ENCODE measurements around the gene MLANA. TPM values are rescaled to one million over a fixed set of nuclear protein-coding genes. Genes with fewer than 3 reads are reported as not detected.

MLANA gene
- total and polyA plus RNA-seq, 9 donors: not detected

GRCh38 chr9:5899292-5899691 is 8.6 kb downstream of the MLANA start:
- Histone ChIP-seq H3K4me1 (ENCODE audit: insufficient read depth) (no peaks in the 10 kb centered on the region), H3K27me3 (no peaks in the 10 kb centered on the region), H3K9me3 (no peaks in the 10 kb centered on the region), H3K36me3 (no peaks in the 10 kb centered on the region), H3K27ac (no peak overlapping the region), H3K4me3 (no peak overlapping the region)
- DNase-seq: no peak
- no peak for TF ChIP-seq CTCF (IDR thresholded peaks at IDR 0.05)
- TF ChIP-seq POLR2A (IDR thresholded peaks at IDR 0.05): no peak
- TF ChIP-seq EP300 (IDR thresholded peaks at IDR 0.05): no peak
- intact Hi-C loops (cut with DNase I): loop anchor here in 1 of 4 donors (10.0 kb wide), 1 partner anchor 146 kb away; no protein-coding TSS in a partner anchor
- 80 to 95% (median 88%) methylated on average over 2 of the region's 2 CpGs for WGBS, 3 donors

- TF ChIP-seq CTCF (IDR thresholded peaks at IDR 0.05) (no peak), EP300 (IDR thresholded peaks at IDR 0.05) (no peak), POLR2A (IDR thresholded peaks at IDR 0.05) (no peak)
- no peak overlapping the region for H3K27ac ChIP-seq
- H3K36me3 ChIP-seq: no peaks in the 10 kb centered on the region
- no peaks in the 10 kb centered on the region for H3K27me3 ChIP-seq
- H3K4me1 ChIP-seq (ENCODE audit: insufficient read depth): no peaks in the 10 kb centered on the region
- DNase-seq: no peak
- intact Hi-C loops (cut with DNase I): no loop called here
- H3K4me3 ChIP-seq: no peak overlapping the region
- no peaks in the 10 kb centered on the region for H3K9me3 ChIP-seq
Measured at GRCh38 chr9:5900622-5901021, 9.9 kb downstream of the MLANA start.

DNA sequence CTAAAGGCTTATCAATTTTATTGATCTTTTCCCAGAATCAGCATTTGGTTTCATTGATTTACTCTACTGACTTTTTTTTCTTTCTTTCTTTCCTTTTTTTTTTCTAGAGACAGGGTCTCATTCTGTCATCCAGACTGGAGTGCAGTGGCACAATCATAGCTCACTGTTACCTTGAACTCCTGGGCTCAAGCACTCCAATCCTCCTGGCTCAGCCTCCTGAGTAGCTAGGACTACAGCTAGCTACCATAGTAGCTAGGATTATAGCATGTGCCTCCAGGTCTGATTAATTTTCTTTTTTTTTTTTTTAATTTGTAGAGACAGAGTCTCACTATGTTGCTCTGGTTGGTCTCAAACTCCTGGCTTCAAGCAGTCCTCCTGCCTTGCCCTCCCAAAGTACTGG is 11.7 kb downstream of the MLANA start:
- TF ChIP-seq EP300 (IDR thresholded peaks at IDR 0.05): no peak
- no peak for TF ChIP-seq POLR2A (IDR thresholded peaks at IDR 0.05)
- no peak for TF ChIP-seq CTCF (IDR thresholded peaks at IDR 0.05)
- no peaks in the 10 kb centered on the region for H3K36me3 ChIP-seq

GRCh38 chr9:5908918-5909317 is 18.2 kb downstream of the MLANA start:
- no peak for DNase-seq
- no peaks in the 10 kb centered on the region for H3K36me3 ChIP-seq
- intact Hi-C loops (cut with DNase I): no loop called here
- TF ChIP-seq CTCF (IDR thresholded peaks at IDR 0.05): no peak
- WGBS, 3 donors: 97 to 99% (median 98%) methylated on average over 3 of the region's 3 CpGs
- no peaks in the 10 kb centered on the region for H3K9me3 ChIP-seq
- no peaks in the 10 kb centered on the region for H3K4me1 ChIP-seq (ENCODE audit: insufficient read depth)
- H3K4me3 ChIP-seq: no peak overlapping the region
- no peak overlapping the region for H3K27ac ChIP-seq
- H3K27me3 ChIP-seq: no peaks in the 10 kb centered on the region

More for the DNA sequence above, 11.7 kb downstream of the MLANA start:
- Histone ChIP-seq H3K9me3 (no peaks in the 10 kb centered on the region), H3K4me3 (no peak overlapping the region), H3K4me1 (ENCODE audit: insufficient read depth) (no peaks in the 10 kb centered on the region), H3K27ac (no peak overlapping the region), H3K27me3 (no peaks in the 10 kb centered on the region)
- DNase-seq: no peak
- intact Hi-C loops (cut with DNase I): no loop called here

DNA sequence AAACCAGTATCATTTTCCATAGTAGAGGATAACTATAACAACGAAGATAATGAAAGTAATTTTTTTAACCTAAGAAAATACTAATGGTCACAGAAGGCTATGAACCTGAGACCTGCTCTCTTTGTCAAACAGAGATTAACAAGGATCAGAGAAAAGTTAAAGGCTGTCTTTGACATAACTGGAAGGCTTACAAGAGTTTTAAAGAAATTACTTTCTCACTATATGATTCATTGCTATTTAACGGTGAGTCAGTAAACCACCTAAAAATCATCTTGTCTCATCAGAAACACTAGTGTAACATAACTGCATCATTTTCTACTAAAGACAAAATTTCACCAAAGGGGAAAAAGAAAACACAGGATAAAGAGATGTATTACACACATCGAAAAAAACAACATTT is 19.3 kb downstream of the MLANA start:
- DNase-seq: no peak
- H3K36me3 ChIP-seq: no peaks in the 10 kb centered on the region
- H3K4me3 ChIP-seq: no peak overlapping the region
- H3K27ac ChIP-seq: no peak overlapping the region
- no peaks in the 10 kb centered on the region for H3K27me3 ChIP-seq
- intact Hi-C loops (cut with DNase I): no loop called here
- TF ChIP-seq POLR2A (IDR thresholded peaks at IDR 0.05) (no peak), EP300 (IDR thresholded peaks at IDR 0.05) (no peak), CTCF (IDR thresholded peaks at IDR 0.05) (no peak)
- no peaks in the 10 kb centered on the region for H3K9me3 ChIP-seq
- 82 to 90% (median 84%) methylated on average over 3 of the region's 3 CpGs for WGBS, 3 donors
- no peaks in the 10 kb centered on the region for H3K4me1 ChIP-seq (ENCODE audit: insufficient read depth)

All from ovary (tissue), 9 donors.